SK-N-SH (cell line): ENCODE data around the gene RALA. TPM values are rescaled to one million over a fixed set of nuclear protein-coding genes. Genes with fewer than 3 reads are reported as not detected.

Experiments used
- CTCF ChIA-PET: fragments of 300-600, 350-600 bp; formaldehyde crosslinking; extraction: SDS; loops from one replicate; lab custom pipeline; 2021; lab: Yijun Ruan, JAX
- POLR2A ChIA-PET: fragments of 350-600 bp; sonication (Branson Sonifier 250); formaldehyde crosslinking; extraction: SDS; loops from one replicate; lab custom pipeline; 2020; ENCODE audit warnings: antibody characterized with exemption, inconsistent platforms; lab: Yijun Ruan, JAX
- DNase-seq: peaks from one replicate; pipeline ENCODE4 v3.0.0; 2012
- H2AFZ ChIP-seq: fragments of 200-600 bp; sonication (generic); 2 replicates; pipeline ENCODE4 v1.8.1; 2016; ENCODE audit warnings: antibody characterized with exemption, mild to moderate bottlenecking, low read depth
- H3F3A ChIP-seq: fragments of 200-600 bp; sonication (generic); replicated peaks from 2 replicates; pipeline ENCODE3; 2016; ENCODE audit warnings: antibody characterized with exemption, mild to moderate bottlenecking; ENCODE audit not compliant: insufficient read depth
- H3K27ac ChIP-seq, 2 experiments: fragments of 200-500 bp in 1 of 2; fragments of 200-600 bp in 1 of 2; sonication (Bioruptor generic) in 1 of 2; sonication (generic), shearing (Covaris generic) in 1 of 2; 2 replicates each; pipeline versions ENCODE4 v1.5.1 to v1.6.1; 2014 to 2016; ENCODE audit warnings: low read depth in 2 of 2, inconsistent platforms in 1 of 2, low read length in 1 of 2, mild to moderate bottlenecking in 1 of 2, mixed read lengths in 1 of 2
- H3K27me3 ChIP-seq: fragments of 200-600 bp; sonication (generic), shearing (Covaris generic); 2 replicates; pipeline ENCODE4 v1.6.1; 2016; ENCODE audit warnings: mixed run types; ENCODE audit not compliant: insufficient read depth
- H3K36me3 ChIP-seq, 2 experiments: fragments of 200-500 bp in 1 of 2; fragments of 200-600 bp in 1 of 2; sonication (Bioruptor generic) in 1 of 2; sonication (generic) in 1 of 2; replicated peaks in 1 of 2; 2 replicates each; pipeline versions ENCODE3 to v1.5.1; 2014 to 2016; ENCODE audit warnings: low read length in 1 of 2, mild to moderate bottlenecking in 1 of 2; ENCODE audit not compliant: insufficient read depth in 2 of 2, control insufficient read depth in 1 of 2
- H3K4me1 ChIP-seq, 2 experiments: fragments of 200-500 bp in 1 of 2; fragments of 200-600 bp in 1 of 2; sonication (Bioruptor generic) in 1 of 2; sonication (generic), shearing (Covaris generic) in 1 of 2; 2 replicates each; pipeline versions ENCODE4 v1.5.1 to v1.6.1; 2014 to 2016; ENCODE audit warnings: low read depth in 1 of 2, low read length in 1 of 2, mixed run types in 1 of 2; ENCODE audit not compliant: insufficient read depth in 2 of 2, control insufficient read depth in 1 of 2
- H3K4me2 ChIP-seq: fragments of 200-600 bp; sonication (generic), shearing (Covaris generic); 2 replicates; pipeline ENCODE4 v1.6.1; 2017; ENCODE audit warnings: mixed run types
- H3K4me3 ChIP-seq, 2 experiments: fragments of 200-500 bp in 1 of 2; fragments of 200-600 bp in 1 of 2; sonication (Bioruptor generic) in 1 of 2; sonication (generic), shearing (Covaris generic) in 1 of 2; 2 replicates each; pipeline versions ENCODE4 v1.5.1 to v1.8.1; 2014 to 2016; ENCODE audit warnings: low read depth in 2 of 2, inconsistent platforms in 1 of 2, low read length in 1 of 2, mild to moderate bottlenecking in 1 of 2, mixed read lengths in 1 of 2, moderate library complexity in 1 of 2
- H3K79me2 ChIP-seq: fragments of 200-600 bp; sonication (generic); 2 replicates; pipeline ENCODE4 v1.8.1; 2017; ENCODE audit warnings: mild to moderate bottlenecking; ENCODE audit not compliant: insufficient read depth
- H3K9ac ChIP-seq: fragments of 200-600 bp; sonication (generic); 2 replicates; pipeline ENCODE4 v1.6.1; 2017; ENCODE audit warnings: mixed run types
- H3K9me2 ChIP-seq: fragments of 200-600 bp; sonication (generic); 2 replicates; pipeline ENCODE4 v1.6.1; 2017; ENCODE audit warnings: mixed run types
- H3K9me3 ChIP-seq: fragments of 200-600 bp; sonication (generic); 2 replicates; pipeline ENCODE4 v1.6.1; 2017; ENCODE audit warnings: mixed run types, mild to moderate bottlenecking, moderate library complexity
- H4K20me1 ChIP-seq: fragments of 200-600 bp; sonication (generic); 2 replicates; pipeline ENCODE4 v1.6.1; 2017; ENCODE audit warnings: mild to moderate bottlenecking, mixed run types; ENCODE audit not compliant: insufficient read depth
- CTCF ChIP-seq: fragments of 200-600 bp; sonication (generic); IDR thresholded peaks from 2 replicates; pipeline ENCODE4 v1.6.1; 2017; ENCODE audit warnings: antibody characterized with exemption, mild to moderate bottlenecking, moderate library complexity
- FOSL2 ChIP-seq: IDR thresholded peaks from 2 replicates; pipeline ENCODE4 v1.4.0; 2012; ENCODE audit warnings: low read depth, mild to moderate bottlenecking, moderate library complexity, borderline replicate concordance
- IRF3 ChIP-seq: fragments of 150-350 bp; IDR thresholded peaks from 2 replicates; pipeline ENCODE4 v1.6.1; 2016; ENCODE audit warnings: mild to moderate bottlenecking, low read depth, low read length
- SIN3A ChIP-seq: IDR thresholded peaks from 2 replicates; pipeline ENCODE4 v1.6.1; 2012; ENCODE audit warnings: low read depth, mild to moderate bottlenecking, low read length, moderate library complexity, borderline replicate concordance
- TAF1 ChIP-seq: IDR thresholded peaks from 2 replicates; pipeline ENCODE4 v1.6.1; 2012; ENCODE audit warnings: low read depth, mild to moderate bottlenecking, low read length, moderate library complexity, borderline replicate concordance
- USF1 ChIP-seq: IDR thresholded peaks from 2 replicates; pipeline ENCODE4 v1.4.0; 2012; ENCODE audit warnings: low read depth, borderline replicate concordance
- WGBS: methylation state at CpG from one replicate; pipeline ENCODE4 v1.1.6; 2017; ENCODE audit warnings: low lambda C conversion rate; 5-methylcytosine and 5-hydroxymethylcytosine counted together
- polyA plus RNA-seq, 3 experiments: library from polyadenylated mRNA; depleted of rRNA; stranded (reverse); fragments of >200 nt; gene quantifications; 2 replicates each; pipeline ENCODE4 v1.2.3, GENCODE V29; 2012

Gene RALA
- polyA plus RNA-seq, 1 of the 3 experiments (the other 2 are of a cell fraction): 29.0 TPM

GRCh38 chr7:39721919-39722597 is 98.7 kb downstream of the RALA start:
- Histone ChIP-seq H3K4me1 (peaks cover 0 to 3% of the 10 kb centered on the region in 2 experiments; a peak in 1 of 4 replicates), H2AFZ (no peak overlapping the region), H3K4me2 (no peak overlapping the region), H3K27ac (no peak overlapping the region), H3K9me2 (no peaks in the 10 kb centered on the region), H4K20me1 (no peaks in the 10 kb centered on the region), H3K36me3 (no peaks in the 10 kb centered on the region), H3F3A (no peaks in the 10 kb centered on the region), H3K79me2 (no peaks in the 10 kb centered on the region), H3K9me3 (no peaks in the 10 kb centered on the region), H3K27me3 (no peaks in the 10 kb centered on the region), H3K4me3 (no peak overlapping the region), H3K9ac (no peak overlapping the region)
- DNase-seq: no peak
- TF ChIP-seq TAF1: no peak
- WGBS: 87% methylated on average over 17 of the region's 17 CpGs
- POLR2A ChIA-PET: no interaction called here
- CTCF ChIA-PET: interaction anchor here (1.0 to 1.7 kb wide), 2 partner anchors 24 to 63 kb away, joined by 3 to 7 read pairs; no protein-coding TSS in a partner anchor

GRCh38 chr7:39727231-39728012 is 104.0 kb downstream of the RALA start:
- Histone ChIP-seq H4K20me1 (no peaks in the 10 kb centered on the region), H3K4me1 (peaks cover 0 to 3% of the 10 kb centered on the region in 2 experiments; a peak in 1 of 4 replicates), H3K27ac (no peak overlapping the region), H3K36me3 (no peaks in the 10 kb centered on the region), H3K9me3 (no peaks in the 10 kb centered on the region), H3K4me3 (no peak overlapping the region), H3K9me2 (no peaks in the 10 kb centered on the region), H3K9ac (no peak overlapping the region), H3K4me2 (no peak overlapping the region), H3F3A (no peaks in the 10 kb centered on the region), H2AFZ (no peak overlapping the region), H3K79me2 (no peaks in the 10 kb centered on the region), H3K27me3 (no peaks in the 10 kb centered on the region)
- DNase-seq: no peak
- ChIA-PET CTCF (interaction anchor here (1.4 to 2.9 kb wide), 3 partner anchors 15 to 147 kb away, joined by 3 to 10 read pairs (median 7); no protein-coding TSS in a partner anchor), POLR2A (no interaction called here)
- 92% methylated on average over 3 of the region's 3 CpGs for WGBS
- TF ChIP-seq SIN3A (no peak), TAF1 (no peak), CTCF (no peak), IRF3 (no peak), FOSL2 (no peak), USF1 (no peak)
